Neural progenitor cell (in vitro differentiated cells): ENCODE results near the gene PPM1K.

Experiments
- EZH2 ChIP-seq: fragments of 200-600 bp; sonication (generic); IDR thresholded peaks from 2 replicates; pipeline ENCODE4 v1.6.1; 2017; ENCODE audit warnings: antibody characterized with exemption, mild to moderate bottlenecking, moderate library complexity
- EZH2phosphoT487 ChIP-seq: fragments of 200-600 bp; sonication (generic); IDR thresholded peaks from 2 replicates; pipeline ENCODE4 v1.6.1; 2017; ENCODE audit warnings: antibody characterized with exemption
- TF ChIP-seq, protein P1 (sequence below): fragments of 200-600 bp; sonication (generic); IDR thresholded peaks from 2 replicates; pipeline ENCODE4 v1.5.1; 2017; ENCODE audit warnings: antibody characterized with exemption, mild to moderate bottlenecking

DNA sequence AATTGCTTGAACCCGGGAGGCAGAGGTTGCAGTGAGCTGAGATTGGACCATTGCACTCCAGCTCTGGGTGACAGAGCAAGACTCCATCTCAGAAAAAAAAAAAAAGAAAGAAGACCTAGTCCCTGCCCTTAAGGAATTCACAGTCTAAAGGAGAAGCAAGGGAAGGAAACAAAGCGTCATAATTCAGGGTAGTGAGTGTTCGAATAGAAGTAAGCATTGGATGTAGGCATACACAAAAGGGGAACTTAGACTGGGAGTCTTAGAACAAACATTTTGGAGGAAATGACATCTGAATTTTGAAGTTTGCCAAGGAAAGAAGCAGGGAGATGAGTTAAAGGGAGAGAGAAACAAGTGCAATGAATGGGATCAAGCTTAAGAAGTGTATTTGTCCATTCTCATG is 32.4 kb downstream of the PPM1K start:
- TF ChIP-seq, protein P1, sequence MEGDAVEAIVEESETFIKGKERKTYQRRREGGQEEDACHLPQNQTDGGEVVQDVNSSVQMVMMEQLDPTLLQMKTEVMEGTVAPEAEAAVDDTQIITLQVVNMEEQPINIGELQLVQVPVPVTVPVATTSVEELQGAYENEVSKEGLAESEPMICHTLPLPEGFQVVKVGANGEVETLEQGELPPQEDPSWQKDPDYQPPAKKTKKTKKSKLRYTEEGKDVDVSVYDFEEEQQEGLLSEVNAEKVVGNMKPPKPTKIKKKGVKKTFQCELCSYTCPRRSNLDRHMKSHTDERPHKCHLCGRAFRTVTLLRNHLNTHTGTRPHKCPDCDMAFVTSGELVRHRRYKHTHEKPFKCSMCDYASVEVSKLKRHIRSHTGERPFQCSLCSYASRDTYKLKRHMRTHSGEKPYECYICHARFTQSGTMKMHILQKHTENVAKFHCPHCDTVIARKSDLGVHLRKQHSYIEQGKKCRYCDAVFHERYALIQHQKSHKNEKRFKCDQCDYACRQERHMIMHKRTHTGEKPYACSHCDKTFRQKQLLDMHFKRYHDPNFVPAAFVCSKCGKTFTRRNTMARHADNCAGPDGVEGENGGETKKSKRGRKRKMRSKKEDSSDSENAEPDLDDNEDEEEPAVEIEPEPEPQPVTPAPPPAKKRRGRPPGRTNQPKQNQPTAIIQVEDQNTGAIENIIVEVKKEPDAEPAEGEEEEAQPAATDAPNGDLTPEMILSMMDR, result no peak
- TF ChIP-seq EZH2phosphoT487 (no peak), EZH2 (no peak)
